Gastrocnemius medialis (tissue), 4 donors: ENCODE data around the gene NOXO1. TPM values are rescaled to one million over a fixed set of nuclear protein-coding genes. Genes with fewer than 3 reads are reported as not detected.

ENCODE experiments used
- ATAC-seq, 2 donors: fragments of 150-250 bp; one replicate each; pipeline ENCODE4 v1.9.1; 2016
- DNase-seq, 2 donors: peaks; one replicate each; pipeline ENCODE4 v3.0.0-alpha.2; 2019
- H3K27ac ChIP-seq, 4 donors: fragments of 200-600 bp; sonication (generic); 1 replicate in 1 of 4; 2 replicates in 3 of 4; pipeline ENCODE4 v1.5.1; 2016 to 2018; ENCODE audit warnings: mild to moderate bottlenecking in 2 of 4, moderate library complexity in 1 of 4
- H3K27me3 ChIP-seq, 3 donors: fragments of 200-600 bp; sonication (generic) in 2 of 3; 1 replicate in 1 of 3; 2 replicates in 2 of 3; pipeline versions ENCODE4 v1.5.1 to v1.6.0; 2016 to 2019; ENCODE audit warnings: mild to moderate bottlenecking in 1 of 3, moderate library complexity in 1 of 3
- H3K36me3 ChIP-seq, 2 donors: fragments of 200-600 bp; sonication (generic) in 1 of 2; one replicate each; pipeline ENCODE4 v1.5.1; 2017 to 2018
- H3K4me1 ChIP-seq, 2 donors: fragments of 200-600 bp; sonication (generic) in 1 of 2; one replicate each; pipeline ENCODE4 v1.5.1; 2016 to 2017; ENCODE audit warnings: mild to moderate bottlenecking in 2 of 2
- H3K4me3 ChIP-seq, 4 donors: fragments of 200-600 bp; sonication (generic) in 3 of 4; 1 replicate in 1 of 4; 2 replicates in 3 of 4; pipeline ENCODE4 v1.5.1; 2016 to 2019; ENCODE audit warnings: mild to moderate bottlenecking in 2 of 4
- H3K9me3 ChIP-seq, 3 donors: fragments of 200-600 bp; sonication (generic) in 2 of 3; 1 replicate in 1 of 3; 2 replicates in 2 of 3; pipeline ENCODE4 v1.5.1; 2016 to 2019
- POLR2A ChIP-seq, 2 donors: fragments of 450-650 bp; IDR thresholded peaks; one replicate each; pipeline ENCODE4 v1.6.1; 2017; ENCODE audit warnings: antibody characterized with exemption in 2 of 2, mild to moderate bottlenecking in 2 of 2, moderate library complexity in 2 of 2
- in situ Hi-C, 4 donors: fragments of 200-750 bp; cut with MboI; loops; one replicate each; pipeline versions ENCODE4 v1.15.0 to v1.8.0; 2017; ENCODE audit warnings: low sequenced_read_pairs in 4 of 4
- intact Hi-C: fragments of 100-400 bp; cut with DNase I; formaldehyde crosslinking; loops from one replicate; pipeline ENCODE4 v1.15.1; 2023; ENCODE audit warnings: low total_unique reads
- total RNA-seq, 4 donors: library from RNA; depleted of rRNA; stranded (reverse); fragments of >200 nt; gene quantifications; one replicate each; pipeline versions ENCODE4 v1.1.0 to v1.2.3, GENCODE V29; 2016
- TF ChIP-seq, protein P1 (sequence below), 5 experiments: fragments of 450-650 bp in 3 of 5; fragments of 200-600 bp in 2 of 5; sonication (generic) in 2 of 5; IDR thresholded peaks in 4 of 5; conservative IDR thresholded peaks in 1 of 5; 1 replicate in 4 of 5; 2 replicates in 1 of 5; pipeline ENCODE4 v1.5.1; 2016 to 2019; ENCODE audit warnings: antibody characterized with exemption in 5 of 5, mild to moderate bottlenecking in 3 of 5, moderate library complexity in 3 of 5

Gene NOXO1
- total RNA-seq, 4 donors from 2014 or later: 0.33 to 0.46 TPM; not detected in 2

GRCh38 chr16:1933097-1933661 lies 48.1 kb downstream of the NOXO1 start:
- DNase-seq (no peak), ATAC-seq (no peak)
- Histone ChIP-seq H3K4me1 (peaks cover 0 to 2% of the 10 kb centered on the region in 2 donors), H3K27ac (no peak overlapping the region), H3K4me3 (no peak overlapping the region), H3K27me3 (no peaks in the 10 kb centered on the region), H3K9me3 (no peaks in the 10 kb centered on the region), H3K36me3 (peaks cover 2 to 14% of the 10 kb centered on the region in 2 donors)
- intact Hi-C loops (loop anchor here (5.0 kb wide), 1 partner anchor 151 kb away; the partner anchor contains the start of genes NUBP2 and SPSB3), in situ Hi-C loops (no loop called here)
- peak in 1 of 2 donors; percentile 4 for TF ChIP-seq POLR2A (IDR thresholded peaks at IDR 0.05)
- TF ChIP-seq, protein P1, sequence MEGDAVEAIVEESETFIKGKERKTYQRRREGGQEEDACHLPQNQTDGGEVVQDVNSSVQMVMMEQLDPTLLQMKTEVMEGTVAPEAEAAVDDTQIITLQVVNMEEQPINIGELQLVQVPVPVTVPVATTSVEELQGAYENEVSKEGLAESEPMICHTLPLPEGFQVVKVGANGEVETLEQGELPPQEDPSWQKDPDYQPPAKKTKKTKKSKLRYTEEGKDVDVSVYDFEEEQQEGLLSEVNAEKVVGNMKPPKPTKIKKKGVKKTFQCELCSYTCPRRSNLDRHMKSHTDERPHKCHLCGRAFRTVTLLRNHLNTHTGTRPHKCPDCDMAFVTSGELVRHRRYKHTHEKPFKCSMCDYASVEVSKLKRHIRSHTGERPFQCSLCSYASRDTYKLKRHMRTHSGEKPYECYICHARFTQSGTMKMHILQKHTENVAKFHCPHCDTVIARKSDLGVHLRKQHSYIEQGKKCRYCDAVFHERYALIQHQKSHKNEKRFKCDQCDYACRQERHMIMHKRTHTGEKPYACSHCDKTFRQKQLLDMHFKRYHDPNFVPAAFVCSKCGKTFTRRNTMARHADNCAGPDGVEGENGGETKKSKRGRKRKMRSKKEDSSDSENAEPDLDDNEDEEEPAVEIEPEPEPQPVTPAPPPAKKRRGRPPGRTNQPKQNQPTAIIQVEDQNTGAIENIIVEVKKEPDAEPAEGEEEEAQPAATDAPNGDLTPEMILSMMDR (IDR thresholded peaks at IDR 0.05 in 4 of 5, conservative IDR thresholded peaks at IDR 0.05 in 1 of 5): no peak

- intact Hi-C loops: loop anchor here (5.0 kb wide), 1 partner anchor 150 kb away; the partner anchor contains the start of genes NUBP2 and SPSB3
- in situ Hi-C loops: no loop called here
- TF ChIP-seq, protein P1 (IDR thresholded peaks at IDR 0.05 in 4 of 5, conservative IDR thresholded peaks at IDR 0.05 in 1 of 5): no peak
- TF ChIP-seq POLR2A (IDR thresholded peaks at IDR 0.05): peak in 1 of 2 donors; percentile 4
These were observed 48.9 kb downstream of the NOXO1 start for GRCh38 chr16:1932050-1933028.

DNA sequence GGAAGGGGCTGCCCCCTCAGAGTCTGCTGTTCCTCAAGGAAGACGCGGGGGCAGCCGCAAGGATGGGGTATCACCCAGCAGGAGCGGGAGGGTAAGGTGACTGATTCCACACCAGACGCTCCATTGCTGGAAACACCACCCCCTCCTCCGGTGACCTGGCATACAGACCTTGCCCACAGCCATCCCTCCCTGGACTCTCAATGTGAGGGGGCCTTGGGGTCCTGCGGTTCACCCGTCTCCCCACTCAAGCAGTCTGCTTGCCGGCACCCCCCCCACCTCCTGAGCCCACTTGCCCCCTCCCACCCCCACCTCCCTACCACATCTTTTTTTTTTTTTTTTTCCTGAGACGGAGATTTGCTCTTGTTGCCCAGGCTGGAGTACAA lies 50.9 kb downstream of the NOXO1 start:
- TF ChIP-seq, protein P1 (IDR thresholded peaks at IDR 0.05 in 4 of 5, conservative IDR thresholded peaks at IDR 0.05 in 1 of 5): no peak
- TF ChIP-seq POLR2A (IDR thresholded peaks at IDR 0.05): no peak
- H3K4me1 ChIP-seq: no peaks in the 10 kb centered on the region
- no peaks in the 10 kb centered on the region for H3K36me3 ChIP-seq
- no peak overlapping the region for H3K27ac ChIP-seq
- no peak overlapping the region for H3K4me3 ChIP-seq
- in situ Hi-C loops: no loop called here
- intact Hi-C loops: loop anchor here (5.0 kb wide), 1 partner anchor 148 kb away; the partner anchor contains the start of genes NUBP2 and SPSB3
- no peaks in the 10 kb centered on the region for H3K9me3 ChIP-seq
- no peak for ATAC-seq
- no peaks in the 10 kb centered on the region for H3K27me3 ChIP-seq
- DNase-seq: no peak

More at GRCh38 chr16:1932050-1933028, 48.9 kb downstream of the NOXO1 start:
- no peaks in the 10 kb centered on the region for H3K27me3 ChIP-seq
- no peaks in the 10 kb centered on the region for H3K9me3 ChIP-seq
- ATAC-seq: no peak
- DNase-seq: no peak
- H3K27ac ChIP-seq: no peak overlapping the region
- H3K36me3 ChIP-seq: peaks cover 0 to 6% of the 10 kb centered on the region in 2 donors
- no peak overlapping the region for H3K4me3 ChIP-seq
- H3K4me1 ChIP-seq: no peaks in the 10 kb centered on the region

- no peaks in the 10 kb centered on the region for H3K9me3 ChIP-seq
- no peaks in the 10 kb centered on the region for H3K4me1 ChIP-seq
- H3K27ac ChIP-seq: peak overlapping the region; percentile 52 to 83 (median 76)
- no peaks in the 10 kb centered on the region for H3K27me3 ChIP-seq
- H3K4me3 ChIP-seq: peak overlapping the region; percentile 49 to 69 (median 66)
- DNase-seq: peak; percentile 74 to 84
- H3K36me3 ChIP-seq: no peaks in the 10 kb centered on the region
- in situ Hi-C loops: loop anchor here in 2 of 4 donors (5.0 kb wide), 2 partner anchors 62 to 67 kb away; no protein-coding TSS in a partner anchor
- peak; percentile 85 to 87 for ATAC-seq
- intact Hi-C loops: loop anchor here (1.0 to 5.0 kb wide), 3 partner anchors 65 to 147 kb away; partner anchors contain the start of genes HAGH, NUBP2 and SPSB3
- TF ChIP-seq, protein P1 (IDR thresholded peaks at IDR 0.05 in 4 of 5, conservative IDR thresholded peaks at IDR 0.05 in 1 of 5): peak in 4 of 5 experiments; percentile 100
- TF ChIP-seq POLR2A (IDR thresholded peaks at IDR 0.05): peak; percentile 17 to 31
These were observed 51.5 kb downstream of the NOXO1 start for GRCh38 chr16:1929578-1930337.
